OCI-LY1 (cell line): ENCODE data around the gene CHADL.

ENCODE experiments used
- H2AFZ ChIP-seq: fragments of 200-600 bp; sonication (generic), shearing (Covaris generic); 2 replicates; pipeline ENCODE4 v1.6.0; 2014; ENCODE audit warnings: antibody characterized with exemption, mild to moderate bottlenecking, low read length
- H3F3A ChIP-seq: fragments of 200-600 bp; sonication (generic), shearing (Covaris generic); 2 replicates; pipeline ENCODE4 v1.6.0; 2014; ENCODE audit warnings: mild to moderate bottlenecking, antibody characterized with exemption, low read length, moderate library complexity; ENCODE audit not compliant: insufficient read depth
- H3K27ac ChIP-seq: fragments of 200-600 bp; sonication (generic); 2 replicates; pipeline ENCODE4 v1.5.1; 2014; ENCODE audit warnings: low read length, mixed run types, mild to moderate bottlenecking, low read depth; ENCODE audit not compliant: poor library complexity, severe bottlenecking
- H3K27me3 ChIP-seq: fragments of 200-600 bp; sonication (generic); 2 replicates; pipeline ENCODE4 v1.6.0; 2014; ENCODE audit warnings: antibody characterized with exemption, mild to moderate bottlenecking, low read length, moderate library complexity; ENCODE audit not compliant: insufficient read depth
- H3K36me3 ChIP-seq: fragments of 200-600 bp; sonication (generic); 2 replicates; pipeline ENCODE4 v1.6.1; 2014; ENCODE audit warnings: mild to moderate bottlenecking, antibody characterized with exemption, low read length, moderate library complexity, mixed read lengths; ENCODE audit not compliant: insufficient read depth
- H3K4me1 ChIP-seq: fragments of 200-600 bp; sonication (generic); 2 replicates; pipeline ENCODE4 v1.5.1; 2014; ENCODE audit warnings: mild to moderate bottlenecking, low read length, moderate library complexity; ENCODE audit not compliant: insufficient read depth, severe bottlenecking
- H3K4me2 ChIP-seq: fragments of 200-600 bp; sonication (generic), shearing (Covaris generic); 2 replicates; pipeline ENCODE4 v1.6.1; 2014; ENCODE audit warnings: low read length
- H3K4me3 ChIP-seq: fragments of 200-600 bp; sonication (generic); 2 replicates; pipeline ENCODE4 v1.5.1; 2014; ENCODE audit warnings: low read length, low read depth, mild to moderate bottlenecking, mixed read lengths; ENCODE audit not compliant: poor library complexity, severe bottlenecking
- H3K79me2 ChIP-seq: fragments of 200-600 bp; shearing (Covaris generic); 2 replicates; pipeline ENCODE4 v1.6.1; 2016; ENCODE audit warnings: mixed run types, low read length, mixed read lengths; ENCODE audit not compliant: insufficient read depth
- H3K9ac ChIP-seq: fragments of 200-600 bp; sonication (generic), shearing (Covaris generic); 2 replicates; pipeline ENCODE4 v1.6.1; 2014; ENCODE audit warnings: mild to moderate bottlenecking, low read length, mixed read lengths
- H3K9me2 ChIP-seq: fragments of 200-600 bp; sonication (generic), shearing (Covaris generic); 2 replicates; pipeline ENCODE4 v1.6.1; 2014; ENCODE audit warnings: low read depth, mild to moderate bottlenecking, low read length, mixed read lengths
- H3K9me3 ChIP-seq: fragments of 200-600 bp; shearing (Covaris generic); 2 replicates; pipeline ENCODE4 v1.6.1; 2014; ENCODE audit warnings: low read length, mixed read lengths
- H4K20me1 ChIP-seq: fragments of 200-600 bp; sonication (generic), shearing (Covaris generic); 2 replicates; pipeline ENCODE4 v1.6.0; 2016; ENCODE audit warnings: mild to moderate bottlenecking, low read length; ENCODE audit not compliant: insufficient read depth
- EZH2 ChIP-seq: fragments of 200-600 bp; sonication (generic), shearing (Covaris generic); IDR thresholded peaks from 2 replicates; pipeline ENCODE4 v1.8.0; 2017; ENCODE audit warnings: borderline replicate concordance, mixed run types, mild to moderate bottlenecking, antibody characterized with exemption, low read length, moderate library complexity, mixed read lengths
- TF ChIP-seq, protein P1 (sequence below): fragments of 200-600 bp; sonication (generic), shearing (Covaris generic); IDR thresholded peaks from 2 replicates; pipeline ENCODE4 v1.5.1; 2017; ENCODE audit warnings: mild to moderate bottlenecking, antibody characterized with exemption, low read length, moderate library complexity, mixed read lengths

CHADL gene

DNA sequence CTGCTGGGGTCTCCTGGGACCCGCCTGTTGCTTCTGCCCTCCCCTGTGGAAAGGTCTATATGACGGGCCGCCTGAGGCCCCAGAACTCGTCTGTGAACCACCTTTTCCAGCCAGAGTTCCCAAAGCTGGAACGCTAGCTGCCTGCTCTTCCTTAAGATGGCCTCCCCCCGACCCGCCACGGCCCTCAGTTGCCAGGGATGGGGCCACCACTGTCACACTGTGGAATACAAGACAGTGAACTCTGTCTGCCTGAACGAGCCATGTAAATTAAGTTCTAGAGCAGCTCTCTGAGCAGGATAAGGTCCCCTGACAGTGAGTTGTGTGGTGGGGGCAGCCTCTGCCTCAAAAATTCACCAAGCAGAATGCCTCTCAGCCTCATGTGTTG, 10.3 kb downstream of the CHADL start:
- no peaks in the 10 kb centered on the region for H3K27me3 ChIP-seq
- H2AFZ ChIP-seq: no peak overlapping the region
- H3K4me3 ChIP-seq: no peak overlapping the region
- no peaks in the 10 kb centered on the region for H3K9me3 ChIP-seq
- H3K27ac ChIP-seq: no peak overlapping the region
- H4K20me1 ChIP-seq: no peaks in the 10 kb centered on the region
- no peak overlapping the region for H3K4me2 ChIP-seq
- peaks cover 62% of the 10 kb centered on the region for H3K36me3 ChIP-seq
- H3F3A ChIP-seq: no peaks in the 10 kb centered on the region
- H3K79me2 ChIP-seq: no peaks in the 10 kb centered on the region
- H3K9ac ChIP-seq: no peak overlapping the region
- no peaks in the 10 kb centered on the region for H3K9me2 ChIP-seq
- H3K4me1 ChIP-seq: no peaks in the 10 kb centered on the region
- TF ChIP-seq, protein P1, sequence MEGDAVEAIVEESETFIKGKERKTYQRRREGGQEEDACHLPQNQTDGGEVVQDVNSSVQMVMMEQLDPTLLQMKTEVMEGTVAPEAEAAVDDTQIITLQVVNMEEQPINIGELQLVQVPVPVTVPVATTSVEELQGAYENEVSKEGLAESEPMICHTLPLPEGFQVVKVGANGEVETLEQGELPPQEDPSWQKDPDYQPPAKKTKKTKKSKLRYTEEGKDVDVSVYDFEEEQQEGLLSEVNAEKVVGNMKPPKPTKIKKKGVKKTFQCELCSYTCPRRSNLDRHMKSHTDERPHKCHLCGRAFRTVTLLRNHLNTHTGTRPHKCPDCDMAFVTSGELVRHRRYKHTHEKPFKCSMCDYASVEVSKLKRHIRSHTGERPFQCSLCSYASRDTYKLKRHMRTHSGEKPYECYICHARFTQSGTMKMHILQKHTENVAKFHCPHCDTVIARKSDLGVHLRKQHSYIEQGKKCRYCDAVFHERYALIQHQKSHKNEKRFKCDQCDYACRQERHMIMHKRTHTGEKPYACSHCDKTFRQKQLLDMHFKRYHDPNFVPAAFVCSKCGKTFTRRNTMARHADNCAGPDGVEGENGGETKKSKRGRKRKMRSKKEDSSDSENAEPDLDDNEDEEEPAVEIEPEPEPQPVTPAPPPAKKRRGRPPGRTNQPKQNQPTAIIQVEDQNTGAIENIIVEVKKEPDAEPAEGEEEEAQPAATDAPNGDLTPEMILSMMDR: no peak
- TF ChIP-seq EZH2: no peak

DNA sequence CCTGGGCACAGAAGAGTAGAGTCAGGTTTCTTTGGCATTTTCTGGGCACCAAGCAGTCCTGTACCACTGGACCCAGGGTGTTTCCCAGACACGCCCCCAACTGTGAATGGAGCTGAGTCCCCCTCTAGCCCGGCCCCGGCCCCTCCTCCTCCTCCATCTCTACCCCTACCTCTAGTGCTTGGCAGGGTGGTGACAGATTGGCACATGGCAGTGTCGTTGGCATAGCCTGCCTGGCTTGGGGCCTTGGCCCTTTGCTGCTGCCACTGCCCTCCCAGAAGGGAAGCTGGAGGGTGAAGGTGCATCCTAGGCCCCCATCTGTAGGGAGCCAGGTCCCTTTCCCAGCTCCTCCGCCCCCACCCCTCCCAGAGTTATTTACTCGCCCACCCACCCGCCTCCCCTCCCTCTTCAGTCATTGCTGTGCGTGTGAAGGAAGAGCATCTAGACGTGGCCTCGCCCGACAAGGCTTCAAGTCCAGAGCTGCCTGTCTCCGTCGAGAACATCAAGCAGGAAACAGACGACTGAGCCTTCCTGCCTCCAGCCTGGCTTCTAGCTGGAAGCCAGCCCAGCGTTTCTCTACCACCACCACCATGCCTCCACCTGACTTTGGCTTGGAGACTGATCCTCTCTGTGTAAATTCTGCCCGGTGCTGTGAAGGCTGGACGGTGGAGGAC, 10.9 kb downstream of the CHADL start:
- Histone ChIP-seq H2AFZ (no peak overlapping the region), H3K4me1 (no peaks in the 10 kb centered on the region), H3K9me2 (no peaks in the 10 kb centered on the region), H3K4me2 (no peak overlapping the region), H3K27ac (no peak overlapping the region), H4K20me1 (no peaks in the 10 kb centered on the region), H3K9ac (no peak overlapping the region), H3K9me3 (no peaks in the 10 kb centered on the region), H3K27me3 (no peaks in the 10 kb centered on the region), H3K36me3 (peaks cover 68% of the 10 kb centered on the region), H3F3A (no peaks in the 10 kb centered on the region), H3K4me3 (no peak overlapping the region), H3K79me2 (no peaks in the 10 kb centered on the region)
- no peak for TF ChIP-seq EZH2
- TF ChIP-seq, protein P1: no peak

DNA sequence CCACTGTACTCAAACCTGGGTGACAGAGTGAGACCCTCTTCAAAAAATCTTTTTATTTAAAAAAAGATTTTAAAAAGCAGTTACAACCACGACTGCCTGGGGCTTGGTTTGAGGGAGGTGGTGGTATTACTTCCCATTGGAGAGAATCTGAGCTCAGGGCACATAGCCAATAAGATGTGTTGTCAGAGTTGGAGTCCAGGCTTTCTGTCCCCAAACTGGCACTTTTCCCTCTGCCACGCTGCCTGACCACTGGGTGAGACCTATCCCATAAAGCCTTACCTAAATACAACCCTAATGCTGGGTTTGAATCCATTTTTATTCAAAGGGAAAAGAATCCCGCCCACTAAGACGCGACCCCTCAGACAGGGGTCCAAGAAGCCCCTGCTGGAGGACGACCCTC, 11.5 kb downstream of the CHADL start:
- no peaks in the 10 kb centered on the region for H3F3A ChIP-seq
- no peaks in the 10 kb centered on the region for H3K4me1 ChIP-seq
- H3K4me3 ChIP-seq: no peak overlapping the region
- H3K36me3 ChIP-seq: peaks cover 74% of the 10 kb centered on the region
- H3K9me3 ChIP-seq: no peaks in the 10 kb centered on the region
- no peak for TF ChIP-seq EZH2
- TF ChIP-seq, protein P1: no peak
- H3K9me2 ChIP-seq: no peaks in the 10 kb centered on the region
- no peaks in the 10 kb centered on the region for H3K79me2 ChIP-seq
- no peak overlapping the region for H2AFZ ChIP-seq
- no peaks in the 10 kb centered on the region for H4K20me1 ChIP-seq
- no peak overlapping the region for H3K27ac ChIP-seq
- H3K9ac ChIP-seq: no peak overlapping the region
- H3K4me2 ChIP-seq: no peak overlapping the region
- no peaks in the 10 kb centered on the region for H3K27me3 ChIP-seq
